HCT116 (cell line): ENCODE measurements around the gene LTO1.

Experiments used
- CEBPB ChIP-seq: IDR thresholded peaks from 2 replicates; pipeline ENCODE4 v1.6.1; 2012; ENCODE audit warnings: low read depth
- EZH2 ChIP-seq: fragments of 200-600 bp; sonication (generic); IDR thresholded peaks from 2 replicates; pipeline ENCODE4 v1.6.1; 2017; ENCODE audit warnings: antibody characterized with exemption, mixed run types
- FOSL1 ChIP-seq: IDR thresholded peaks from 2 replicates; pipeline ENCODE4 v1.6.1; 2012; ENCODE audit warnings: low read depth
- POLR2A ChIP-seq: IDR thresholded peaks from 2 replicates; pipeline ENCODE4 v1.7.0; 2011; ENCODE audit warnings: borderline replicate concordance; ENCODE audit not compliant: insufficient read depth, insufficient read length; ENCODE audit errors: extremely low read depth
- POLR2AphosphoS5 ChIP-seq: IDR thresholded peaks from 2 replicates; pipeline ENCODE4 v1.6.1; 2011; ENCODE audit warnings: mild to moderate bottlenecking, low read depth, low read length, moderate library complexity
- ZFX ChIP-seq: fragments of 450-650 bp; IDR thresholded peaks from 2 replicates; pipeline ENCODE4 v1.6.1; 2017
- ZNF274 ChIP-seq: fragments of 200-500 bp; sonication (Bioruptor generic); IDR thresholded peaks from 2 replicates; pipeline ENCODE4 v1.6.1; 2014; ENCODE audit warnings: mild to moderate bottlenecking, low read depth, low read length, inconsistent platforms
- TF ChIP-seq, protein P1 (sequence below), 3 experiments: fragments of 200-600 bp in 1 of 3; sonication (generic) in 1 of 3; IDR thresholded peaks in 2 of 3; conservative IDR thresholded peaks in 1 of 3; 2 replicates each; pipeline ENCODE4 v1.5.1; 2012 to 2017; ENCODE audit warnings: low read depth in 2 of 3, low read length in 2 of 3, antibody characterized with exemption in 1 of 3, borderline replicate concordance in 1 of 3, control low read depth in 1 of 3, mild to moderate bottlenecking in 1 of 3, mixed read lengths in 1 of 3, mixed run types in 1 of 3, moderate library complexity in 1 of 3; ENCODE audit not compliant: insufficient read depth in 1 of 3

DNA sequence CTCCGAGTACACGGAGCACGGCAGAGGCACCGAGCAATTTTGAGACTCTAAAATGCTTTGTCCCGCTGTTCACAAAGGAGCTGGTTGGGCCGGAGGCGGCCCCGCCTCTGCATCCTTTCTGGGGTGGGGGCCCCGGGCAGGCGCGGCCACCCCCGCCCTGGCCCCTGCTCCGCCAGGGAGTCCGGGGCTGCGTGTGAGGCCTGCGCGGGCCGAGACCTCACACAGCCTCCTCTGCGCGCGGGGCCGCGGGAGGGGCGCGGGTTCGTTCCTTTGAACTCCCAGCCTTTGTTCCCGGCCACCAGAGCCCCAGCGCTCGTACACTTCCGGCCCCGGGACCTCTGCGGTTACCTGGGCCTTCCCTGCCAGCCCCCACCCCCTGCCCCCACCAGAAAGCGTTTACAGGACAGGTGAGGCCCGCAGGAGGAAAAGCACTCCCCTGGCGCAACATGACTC lies 27.1 kb upstream of the LTO1 start:
- TF ChIP-seq ZNF274 (no peak), POLR2A (no peak), EZH2 (no peak), CEBPB (no peak), FOSL1 (no peak), ZFX (peak; percentile 46), POLR2AphosphoS5 (no peak)
- TF ChIP-seq, protein P1, sequence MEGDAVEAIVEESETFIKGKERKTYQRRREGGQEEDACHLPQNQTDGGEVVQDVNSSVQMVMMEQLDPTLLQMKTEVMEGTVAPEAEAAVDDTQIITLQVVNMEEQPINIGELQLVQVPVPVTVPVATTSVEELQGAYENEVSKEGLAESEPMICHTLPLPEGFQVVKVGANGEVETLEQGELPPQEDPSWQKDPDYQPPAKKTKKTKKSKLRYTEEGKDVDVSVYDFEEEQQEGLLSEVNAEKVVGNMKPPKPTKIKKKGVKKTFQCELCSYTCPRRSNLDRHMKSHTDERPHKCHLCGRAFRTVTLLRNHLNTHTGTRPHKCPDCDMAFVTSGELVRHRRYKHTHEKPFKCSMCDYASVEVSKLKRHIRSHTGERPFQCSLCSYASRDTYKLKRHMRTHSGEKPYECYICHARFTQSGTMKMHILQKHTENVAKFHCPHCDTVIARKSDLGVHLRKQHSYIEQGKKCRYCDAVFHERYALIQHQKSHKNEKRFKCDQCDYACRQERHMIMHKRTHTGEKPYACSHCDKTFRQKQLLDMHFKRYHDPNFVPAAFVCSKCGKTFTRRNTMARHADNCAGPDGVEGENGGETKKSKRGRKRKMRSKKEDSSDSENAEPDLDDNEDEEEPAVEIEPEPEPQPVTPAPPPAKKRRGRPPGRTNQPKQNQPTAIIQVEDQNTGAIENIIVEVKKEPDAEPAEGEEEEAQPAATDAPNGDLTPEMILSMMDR (IDR thresholded peaks at IDR 0.05 in 2 of 3, conservative IDR thresholded peaks at IDR 0.05 in 1 of 3; ENCODE audit: borderline replicate concordance in 1 of 3, insufficient read depth in 1 of 3, low read depth in 2 of 3, low read length in 2 of 3): no peak
